NCI-H2171 (cell line): ENCODE data around the gene LINC01488.

ENCODE experiments used
- DNase-seq: peaks from one replicate; lab custom pipeline; 2025; lab: John Stamatoyannopoulos, UW

The LINC01488 gene

GRCh38 chr11:69530278-69531070 lies 49.0 kb downstream of the LINC01488 start:
- DNase-seq = no peak

GRCh38 chr11:69531071-69531716 lies 49.7 kb downstream of the LINC01488 start:
- no peak for DNase-seq

GRCh38 chr11:69531717-69532088 lies 50.2 kb downstream of the LINC01488 start:
- DNase-seq = no peak

GRCh38 chr11:69533296-69534165 lies 52.1 kb downstream of the LINC01488 start:
- no peak for DNase-seq

GRCh38 chr11:69534166-69534530 lies 52.7 kb downstream of the LINC01488 start:
- DNase-seq = no peak

- no peak for DNase-seq
Observed at GRCh38 chr11:69535908-69536307, 54.4 kb downstream of the LINC01488 start.

GRCh38 chr11:69536406-69536805 lies 54.9 kb downstream of the LINC01488 start:
- no peak for DNase-seq

GRCh38 chr11:69537126-69537525 lies 55.7 kb downstream of the LINC01488 start:
- no peak for DNase-seq

- DNase-seq = no peak
Observed at GRCh38 chr11:69537855-69538640, 56.6 kb downstream of the LINC01488 start.

GRCh38 chr11:69538854-69539253 lies 57.4 kb downstream of the LINC01488 start:
- no peak for DNase-seq

GRCh38 chr11:69539416-69540117 lies 58.1 kb downstream of the LINC01488 start:
- DNase-seq = no peak

GRCh38 chr11:69540118-69541000 lies 58.9 kb downstream of the LINC01488 start:
- DNase-seq = no peak

- no peak for DNase-seq
Observed at GRCh38 chr11:69541001-69541285, 59.5 kb downstream of the LINC01488 start.

- no peak for DNase-seq
Observed at GRCh38 chr11:69541501-69542313, 60.2 kb downstream of the LINC01488 start.

- DNase-seq = no peak
Observed at GRCh38 chr11:69542314-69543168, 61.1 kb downstream of the LINC01488 start.
